Osteoblast (primary cell): ENCODE data around the gene SH2B3. TPM values are rescaled to one million over a fixed set of nuclear protein-coding genes. Genes with fewer than 3 reads are reported as not detected.

Source experiments
- DNase-seq: peaks from one replicate; pipeline ENCODE4 v3.0.0; 2011; ENCODE audit warnings: low spot score, mixed read lengths; ENCODE audit not compliant: insufficient read length; ENCODE audit errors: missing footprints
- H2AFZ ChIP-seq: 2 replicates; pipeline ENCODE4 v1.6.0; 2011; ENCODE audit warnings: mild to moderate bottlenecking, low read length
- H3K27ac ChIP-seq: 2 replicates; pipeline ENCODE4 v1.5.1; 2011; ENCODE audit warnings: mild to moderate bottlenecking, low read depth, low read length, moderate library complexity
- H3K27me3 ChIP-seq: 2 replicates; pipeline ENCODE4 v1.6.0; 2012; ENCODE audit warnings: mild to moderate bottlenecking, control low read depth, inconsistent platforms, low read length, moderate library complexity; ENCODE audit not compliant: insufficient read depth
- H3K36me3 ChIP-seq: 2 replicates; pipeline ENCODE4 v1.5.1; 2011; ENCODE audit warnings: mild to moderate bottlenecking, low read length, control low read depth, moderate library complexity; ENCODE audit not compliant: insufficient read depth
- H3K4me1 ChIP-seq: 2 replicates; pipeline ENCODE4 v1.5.1; 2011; ENCODE audit warnings: mild to moderate bottlenecking, low read length, control low read depth, moderate library complexity; ENCODE audit not compliant: insufficient read depth
- H3K4me2 ChIP-seq: 2 replicates; pipeline ENCODE4 v1.6.0; 2011; ENCODE audit warnings: mild to moderate bottlenecking, low read length; ENCODE audit not compliant: insufficient read depth
- H3K4me3 ChIP-seq: fragments of 200-600 bp; sonication (generic); 3 replicates; pipeline ENCODE4 v1.5.1; 2012; ENCODE audit warnings: mild to moderate bottlenecking, low read length, inconsistent platforms; ENCODE audit not compliant: insufficient read depth
- H3K79me2 ChIP-seq: 2 replicates; pipeline ENCODE4 v1.6.0; 2012; ENCODE audit warnings: mild to moderate bottlenecking, low read length, control low read depth, inconsistent platforms; ENCODE audit not compliant: insufficient read depth
- H3K9me3 ChIP-seq: 2 replicates; pipeline ENCODE4 v1.5.1; 2011; ENCODE audit warnings: low read depth, low read length, control low read depth
- H4K20me1 ChIP-seq: 2 replicates; pipeline ENCODE4 v1.6.0; 2012; ENCODE audit warnings: mild to moderate bottlenecking, low read length, control low read depth; ENCODE audit not compliant: insufficient read depth
- CTCF ChIP-seq: IDR thresholded peaks from 2 replicates; pipeline ENCODE4 v1.5.1; 2011; ENCODE audit warnings: mild to moderate bottlenecking, low read depth, low read length, moderate library complexity; ENCODE audit errors: extremely low read depth
- total RNA-seq: library from RNA; depleted of rRNA; stranded (reverse); fragments of >200 nt; gene quantifications from 2 replicates; pipeline ENCODE4 v1.2.3, GENCODE V29; 2012

Gene SH2B3
- total RNA-seq, 1 donor: 51.4 TPM

GRCh38 chr12:111363578-111363977, 42.1 kb upstream of the SH2B3 start:
- H2AFZ ChIP-seq: no peak overlapping the region
- no peak overlapping the region for H3K27ac ChIP-seq
- no peaks in the 10 kb centered on the region for H3K36me3 ChIP-seq
- no peaks in the 10 kb centered on the region for H3K27me3 ChIP-seq
- no peak overlapping the region for H3K4me2 ChIP-seq
- TF ChIP-seq CTCF: no peak
- H3K79me2 ChIP-seq: no peaks in the 10 kb centered on the region
- H3K4me3 ChIP-seq: no peak overlapping the region
- peaks cover 7% of the 10 kb centered on the region for H4K20me1 ChIP-seq
- H3K9me3 ChIP-seq: no peaks in the 10 kb centered on the region
- peaks cover 9% of the 10 kb centered on the region for H3K4me1 ChIP-seq
- DNase-seq: peak; percentile 57

- peaks cover 14% of the 10 kb centered on the region for H3K4me1 ChIP-seq
- no peak overlapping the region for H2AFZ ChIP-seq
- H3K27ac ChIP-seq: no peak overlapping the region
- H3K4me2 ChIP-seq: no peak overlapping the region
- no peak for DNase-seq
- H4K20me1 ChIP-seq: peaks cover 7% of the 10 kb centered on the region
- H3K27me3 ChIP-seq: no peaks in the 10 kb centered on the region
- no peaks in the 10 kb centered on the region for H3K36me3 ChIP-seq
- H3K9me3 ChIP-seq: no peaks in the 10 kb centered on the region
- no peaks in the 10 kb centered on the region for H3K79me2 ChIP-seq
- TF ChIP-seq CTCF: no peak
- H3K4me3 ChIP-seq: no peak overlapping the region
Observed at GRCh38 chr12:111366075-111366474, 39.6 kb upstream of the SH2B3 start.

- no peaks in the 10 kb centered on the region for H3K36me3 ChIP-seq
- no peak for TF ChIP-seq CTCF
- H3K27me3 ChIP-seq: no peaks in the 10 kb centered on the region
- DNase-seq: no peak
- H3K4me2 ChIP-seq: no peak overlapping the region
- H3K27ac ChIP-seq: no peak overlapping the region
- peaks cover 14% of the 10 kb centered on the region for H3K4me1 ChIP-seq
- no peak overlapping the region for H3K4me3 ChIP-seq
- no peaks in the 10 kb centered on the region for H3K79me2 ChIP-seq
- peaks cover 7% of the 10 kb centered on the region for H4K20me1 ChIP-seq
- no peak overlapping the region for H2AFZ ChIP-seq
- no peaks in the 10 kb centered on the region for H3K9me3 ChIP-seq
Observed at GRCh38 chr12:111366583-111366982, 39.1 kb upstream of the SH2B3 start.

GRCh38 chr12:111367661-111368221, 38.0 kb upstream of the SH2B3 start:
- peak overlapping the region; percentile 98 for H3K4me2 ChIP-seq
- H3K27me3 ChIP-seq: no peaks in the 10 kb centered on the region
- no peaks in the 10 kb centered on the region for H3K9me3 ChIP-seq
- no peaks in the 10 kb centered on the region for H3K36me3 ChIP-seq
- H3K27ac ChIP-seq: no peak overlapping the region
- peak overlapping the region; percentile 91 for H3K4me3 ChIP-seq
- H2AFZ ChIP-seq: peak overlapping the region; percentile 98
- H3K4me1 ChIP-seq: peaks cover 14% of the 10 kb centered on the region
- H4K20me1 ChIP-seq: peaks cover 7% of the 10 kb centered on the region
- DNase-seq: peak; percentile 85
- H3K79me2 ChIP-seq: no peaks in the 10 kb centered on the region
- TF ChIP-seq CTCF: no peak
